GM12878 (cell line): ENCODE data around the gene LCN12. TPM values are rescaled to one million over a fixed set of nuclear protein-coding genes. Genes with fewer than 3 reads are reported as not detected.

Experiments
- ATAC-seq: fragments of 200-7000 bp; cut with Tn5 transposase; 3 replicates; pipeline ENCODE4 v1.9.1; 2020; ENCODE audit warnings: mild to moderate bottlenecking, moderate library complexity
- BruUV-seq: library from RNA; stranded (reverse); fragments of 400-500 nt; replicated peaks from 2 replicates; lab custom pipeline; 2021; lab: Mats Ljungman, UMichigan
- CTCF ChIA-PET: fragments of 300-600 bp; sonication (Branson Sonifier 250); formaldehyde crosslinking; extraction: SDS; loops from one replicate; lab custom pipeline; 2021; ENCODE audit warnings: inconsistent platforms; lab: Yijun Ruan, JAX
- POLR2A ChIA-PET: fragments of 350-600 bp; formaldehyde crosslinking; extraction: SDS; loops from one replicate; lab custom pipeline; 2021; ENCODE audit warnings: inconsistent platforms; lab: Charles Lee
- RAD21 ChIA-PET: fragments of 300-600 bp; sonication (Branson Sonifier 250); formaldehyde crosslinking; loops from one replicate; lab custom pipeline; 2023; ENCODE audit warnings: antibody characterized with exemption; ENCODE audit not compliant: unreplicated experiment; lab: Charles Lee
- SMC1A ChIA-PET: fragments of 300-600 bp; sonication (Branson Sonifier 250); formaldehyde crosslinking; loops from one replicate; lab custom pipeline; 2023; ENCODE audit not compliant: unreplicated experiment, uncharacterized antibody; lab: Charles Lee
- DNase-seq: peaks from one replicate; pipeline ENCODE4 v3.0.0-alpha.2; 2011; ENCODE audit warnings: low read depth, low spot score
- FAIRE-seq: peaks from 3 replicates; lab custom pipeline; 2011; peaks lifted over from hg19 to GRCh38; lab: Jason Lieb, UNC
- H2AFZ ChIP-seq: 2 replicates; pipeline ENCODE4 v1.6.0; 2011; ENCODE audit warnings: low read depth, low read length, control low read depth; ENCODE audit not compliant: control insufficient read depth
- H3K27ac ChIP-seq: 2 replicates; pipeline ENCODE4 v1.5.1; 2011; ENCODE audit warnings: control low read depth; ENCODE audit not compliant: control insufficient read depth, insufficient read depth
- H3K27me3 ChIP-seq, 2 experiments: replicated peaks in 1 of 2; 2 replicates each; pipeline versions ENCODE4 v1.6.0 to v1.6.1; 2011; ENCODE audit warnings: low read length in 1 of 2; ENCODE audit not compliant: control insufficient read depth in 2 of 2, insufficient read depth in 2 of 2
- H3K36me3 ChIP-seq, 2 experiments: 2 replicates each; pipeline ENCODE4 v1.5.1; 2011; ENCODE audit warnings: low read length in 1 of 2; ENCODE audit not compliant: control insufficient read depth in 2 of 2, insufficient read depth in 2 of 2
- H3K4me1 ChIP-seq: 2 replicates; pipeline ENCODE4 v1.6.1; 2011; ENCODE audit warnings: mild to moderate bottlenecking, low read length, moderate library complexity, mixed read lengths; ENCODE audit not compliant: control insufficient read depth, insufficient read depth
- H3K4me2 ChIP-seq: 2 replicates; pipeline ENCODE4 v1.6.0; 2011; ENCODE audit warnings: control low read depth; ENCODE audit not compliant: control insufficient read depth, insufficient read depth
- H3K4me3 ChIP-seq: fragments of 200-600 bp; sonication (generic); 2 replicates; pipeline ENCODE4 v1.5.1; 2016
- H3K79me2 ChIP-seq: 2 replicates; pipeline ENCODE4 v1.6.0; 2011; ENCODE audit warnings: low read length; ENCODE audit not compliant: control insufficient read depth, insufficient read depth
- H3K9ac ChIP-seq: 2 replicates; pipeline ENCODE4 v1.8.0; 2011; ENCODE audit warnings: low read length, control low read depth, mixed read lengths; ENCODE audit not compliant: control insufficient read depth, insufficient read depth
- H3K9me3 ChIP-seq: replicated peaks from 3 replicates; pipeline ENCODE4 v1.5.1; 2011; ENCODE audit warnings: mild to moderate bottlenecking, low read length; ENCODE audit not compliant: control insufficient read depth, insufficient read depth
- H4K20me1 ChIP-seq: 2 replicates; pipeline ENCODE4 v1.6.0; 2011; ENCODE audit not compliant: control insufficient read depth, insufficient read depth
- BHLHE40 ChIP-seq, 2 experiments: fragments of 450-650 bp in 1 of 2; IDR thresholded peaks; 2 replicates each; pipeline ENCODE4 v1.6.1; 2011 to 2017; ENCODE audit warnings: low read depth in 2 of 2, borderline replicate concordance in 1 of 2, improper control_type of control experiment in 1 of 2, low read length in 1 of 2, mild to moderate bottlenecking in 1 of 2
- CUX1 ChIP-seq: IDR thresholded peaks from 2 replicates; pipeline ENCODE4 v1.6.1; 2012; ENCODE audit warnings: improper control_type of control experiment, low read depth, low read length; ENCODE audit not compliant: insufficient replicate concordance
- DPF2 ChIP-seq: fragments of 450-650 bp; IDR thresholded peaks from 2 replicates; pipeline ENCODE4 v1.6.1; 2017; ENCODE audit warnings: mild to moderate bottlenecking
- PRDM15 ChIP-seq: fragments of 450-650 bp; formaldehyde crosslinking; IDR thresholded peaks from 2 replicates; pipeline ENCODE4 v1.4.0; 2020; ENCODE audit warnings: mild to moderate bottlenecking, moderate library complexity
- RAD21 ChIP-seq: IDR thresholded peaks from 2 replicates; pipeline ENCODE4 v1.6.1; 2011; ENCODE audit warnings: mild to moderate bottlenecking, low read depth, low read length, moderate library complexity; ENCODE audit not compliant: insufficient read depth
- STAT3 ChIP-seq: IDR thresholded peaks from 2 replicates; pipeline ENCODE4 v1.6.1; 2011; ENCODE audit warnings: low read depth, low read length, improper control_type of control experiment
- USF2 ChIP-seq: IDR thresholded peaks from 2 replicates; pipeline ENCODE4 v1.6.1; 2011; ENCODE audit warnings: low read depth, low read length, improper control_type of control experiment, borderline replicate concordance
- ZBTB33 ChIP-seq: fragments of 450-650 bp; IDR thresholded peaks from 2 replicates; pipeline ENCODE4 v1.6.1; 2017; ENCODE audit warnings: mild to moderate bottlenecking
- WGBS: methylation state at CpG from one replicate; pipeline ENCODE4 v1.1.6; 2016; ENCODE audit warnings: low lambda C conversion rate; ENCODE audit not compliant: insufficient replicate concordance, insufficient coverage; ENCODE audit errors: missing lambda C conversion rate; 5-methylcytosine and 5-hydroxymethylcytosine counted together
- in situ Hi-C: fragments of 300-500 bp; cut with MboI; formaldehyde crosslinking; loops from 9 replicates; pipeline ENCODE4 v1.14.3; 2018; ENCODE audit warnings: mixed read lengths
- intact Hi-C: fragments of 100-400 bp; cut with micrococcal nuclease; formaldehyde crosslinking; loops from one replicate; pipeline ENCODE4 v1.14.2; 2022; ENCODE audit not compliant: unreplicated experiment
- polyA plus RNA-seq, 11 experiments: library from polyadenylated mRNA; depleted of rRNA in 4 of 11; unstranded in 6 of 11; stranded (reverse) in 5 of 11; fragments of >200 nt; fragmentation: Nextera tagmentation in 4 of 11; fragmentation: Illumina TruSeq in 1 of 11; extraction: Ambion mirVana in 4 of 11; extraction: Trizol in 1 of 11; gene quantifications; 1 replicate in 1 of 11; 2 replicates in 10 of 11; pipeline versions ENCODE4 v1.2.1 to v1.2.3, GENCODE V29; 2011 to 2016; ENCODE audit warnings: inconsistent platforms in 2 of 11, missing spikeins in 2 of 11, low read depth in 1 of 11
- total RNA-seq, 4 experiments: library from RNA; depleted of rRNA in 3 of 4; stranded (reverse); fragments of >200 nt in 3 of 4; fragmentation: Illumina TruSeq in 1 of 4; extraction: Trizol in 1 of 4; gene quantifications; 2 replicates each; pipeline versions ENCODE4 v1.2.1 to v1.2.3, GENCODE V29; 2013 to 2021

Gene LCN12
- total and polyA plus RNA-seq, 10 of the 15 experiments (the other 5 are each of a cell fraction or from before 2014, with no cell fraction given), result 0.06 to 0.64 (median 0.40) TPM; not detected in 3

- TF ChIP-seq PRDM15 (CRISPR knock-in tag), result no peak
- TF ChIP-seq ZBTB33, result no peak
Observed at GRCh38 chr9:136969150-136969549, 17.1 kb downstream of the LCN12 start (continued).

- H3K79me2 ChIP-seq, result no peaks in the 10 kb centered on the region
- intact Hi-C loops (no loop called here), in situ Hi-C loops (no loop called here)
- H2AFZ ChIP-seq, result no peak overlapping the region
- H4K20me1 ChIP-seq, result no peaks in the 10 kb centered on the region; the same call in 1 of the 2 replicates
- H3K9me3 ChIP-seq, result no peaks in the 10 kb centered on the region
- no peak overlapping the region for H3K27ac ChIP-seq
- DNase-seq (no peak), ATAC-seq (no peak), FAIRE-seq (no peak)
- WGBS, result 5% methylated on average over 4 of the region's 5 CpGs
- ChIA-PET POLR2A (no interaction called here), RAD21 (no interaction called here), SMC1A (no interaction called here), CTCF (no interaction called here)
- H3K9ac ChIP-seq, result no peak overlapping the region
- BruUV-seq, result no TSS peak
- peaks cover 7% of the 10 kb centered on the region for H3K4me1 ChIP-seq
- H3K4me3 ChIP-seq, result no peak overlapping the region
- no peak overlapping the region for H3K4me2 ChIP-seq
- no peaks in the 10 kb centered on the region for H3K36me3 ChIP-seq
- H3K27me3 ChIP-seq, result no peaks in the 10 kb centered on the region
- no peak for TF ChIP-seq RAD21
- TF ChIP-seq USF2, result no peak
- no peak for TF ChIP-seq CUX1
- no peak for TF ChIP-seq BHLHE40 (IDR thresholded peaks at IDR 0.05; ENCODE audit: borderline replicate concordance in 1 of 2, low read depth in 2 of 2, low read length in 1 of 2)
- TF ChIP-seq DPF2, result no peak
- TF ChIP-seq STAT3, result no peak
Observed at GRCh38 chr9:136969774-136970173, 17.7 kb downstream of the LCN12 start.
